HFFc6 (cell line): ENCODE data around the gene TBC1D9. TPM values are rescaled to one million over a fixed set of nuclear protein-coding genes. Genes with fewer than 3 reads are reported as not detected.
"Not testable (repeated sequence)": the region's sequence is repeated elsewhere in the genome, so short reads cannot be mapped to it uniquely, and the experiment has no call there.

Experiments used
- DNase-seq: peaks from one replicate; pipeline ENCODE4 v3.0.0-alpha.2; 2018
- H3K27ac Mint-ChIP-seq: 2 replicates; pipeline ENCODE4 v1.8.0; 2020; ENCODE audit warnings: mild to moderate bottlenecking, mixed read lengths
- H3K27me3 Mint-ChIP-seq: 2 replicates; pipeline ENCODE4 v1.8.0; 2021; ENCODE audit warnings: mild to moderate bottlenecking, moderate library complexity, mixed read lengths; ENCODE audit not compliant: insufficient read depth
- H3K36me3 Mint-ChIP-seq: 2 replicates; pipeline ENCODE4 v1.8.0; 2021; ENCODE audit warnings: low read depth, mixed read lengths
- H3K4me1 Mint-ChIP-seq: 2 replicates; pipeline ENCODE4 v1.8.0; 2020; ENCODE audit warnings: low read depth, mixed read lengths
- H3K4me3 Mint-ChIP-seq: 2 replicates; pipeline ENCODE4 v1.8.0; 2020; ENCODE audit warnings: mild to moderate bottlenecking, moderate library complexity, mixed read lengths
- H3K9me3 Mint-ChIP-seq: 2 replicates; pipeline ENCODE4 v1.8.0; 2020; ENCODE audit warnings: mild to moderate bottlenecking, mixed read lengths
- CTCF ChIP-seq: fragments of 200-600 bp; sonication (generic); IDR thresholded peaks from 2 replicates; pipeline ENCODE4 v1.5.0; 2021; ENCODE audit warnings: antibody characterized with exemption, mild to moderate bottlenecking
- total RNA-seq, 6 experiments: library from RNA; stranded (reverse); fragmentation: NEBNext Ultra II Directional; extraction: Animal tissue kit (Norgen Biotek cat#: 25700); gene quantifications; 2 replicates in 1 of 6; 3 replicates in 5 of 6; pipeline ENCODE4 v1.2.3, GENCODE V29; 2021

The TBC1D9 gene
- total RNA-seq, 6 experiments from 2014 or later, result 16.3 to 18.8 (median 18.1) TPM

GRCh38 chr4:140793291-140793690, 37.1 kb upstream of the TBC1D9 start:
- H3K4me3 Mint-ChIP-seq, result no peak overlapping the region
- peaks cover 13% of the 10 kb centered on the region; the same call in 1 of the 2 replicates for H3K4me1 Mint-ChIP-seq
- no peak for DNase-seq
- no peak overlapping the region for H3K27ac Mint-ChIP-seq
- TF ChIP-seq CTCF, result no peak
- peaks cover 10% of the 10 kb centered on the region for H3K27me3 Mint-ChIP-seq
- H3K36me3 Mint-ChIP-seq, result no peaks in the 10 kb centered on the region
- no peaks in the 10 kb centered on the region for H3K9me3 Mint-ChIP-seq

- 0 out of 2 replicates have a peak, but pooled peaks cover 4% of the 10 kb centered on the region for H3K9me3 Mint-ChIP-seq
- TF ChIP-seq CTCF, result no peak
- peaks cover 13% of the 10 kb centered on the region; the same call in 1 of the 2 replicates for H3K4me1 Mint-ChIP-seq
- no peak for DNase-seq
- peaks cover 10% of the 10 kb centered on the region; the same call in 1 of the 2 replicates for H3K27me3 Mint-ChIP-seq
- no peak overlapping the region for H3K4me3 Mint-ChIP-seq
- H3K27ac Mint-ChIP-seq, result no peak overlapping the region
- H3K36me3 Mint-ChIP-seq, result no peaks in the 10 kb centered on the region
Observed at GRCh38 chr4:140790765-140791164, 34.6 kb upstream of the TBC1D9 start.

GRCh38 chr4:140790171-140790570, 34.0 kb upstream of the TBC1D9 start:
- Mint-ChIP-seq H3K27ac (no peak overlapping the region), H3K4me3 (no peak overlapping the region), H3K27me3 (peaks cover 12% of the 10 kb centered on the region; the same call in 1 of the 2 replicates), H3K9me3 (0 out of 2 replicates have a peak, but pooled peaks cover 4% of the 10 kb centered on the region), H3K36me3 (no peaks in the 10 kb centered on the region), H3K4me1 (peaks cover 13% of the 10 kb centered on the region; the same call in 1 of the 2 replicates)
- DNase-seq, result no peak
- no peak for TF ChIP-seq CTCF

- H3K9me3 Mint-ChIP-seq, result 0 out of 2 replicates have a peak, but pooled peaks cover 4% of the 10 kb centered on the region
- H3K4me3 Mint-ChIP-seq, result no peak overlapping the region
- no peak for DNase-seq
- H3K27me3 Mint-ChIP-seq, result peaks cover 12% of the 10 kb centered on the region; the same call in 1 of the 2 replicates
- H3K4me1 Mint-ChIP-seq, result peaks cover 13% of the 10 kb centered on the region; the same call in 1 of the 2 replicates
- no peak overlapping the region for H3K27ac Mint-ChIP-seq
- no peaks in the 10 kb centered on the region for H3K36me3 Mint-ChIP-seq
- no peak for TF ChIP-seq CTCF
Observed at GRCh38 chr4:140789759-140790158, 33.6 kb upstream of the TBC1D9 start.

GRCh38 chr4:140782787-140783186, 26.6 kb upstream of the TBC1D9 start:
- H3K4me1 Mint-ChIP-seq, H3K27me3 Mint-ChIP-seq, DNase-seq, H3K27ac Mint-ChIP-seq, H3K4me3 Mint-ChIP-seq, H3K36me3 Mint-ChIP-seq, H3K9me3 Mint-ChIP-seq: not testable (repeated sequence)

- no peak for TF ChIP-seq CTCF
- no peaks in the 10 kb centered on the region for H3K4me1 Mint-ChIP-seq
- no peak overlapping the region for H3K27ac Mint-ChIP-seq
- H3K4me3 Mint-ChIP-seq, result no peak overlapping the region
- no peaks in the 10 kb centered on the region for H3K36me3 Mint-ChIP-seq
- H3K27me3 Mint-ChIP-seq, result peaks cover 2% of the 10 kb centered on the region; the same call in 1 of the 2 replicates
- no peaks in the 10 kb centered on the region for H3K9me3 Mint-ChIP-seq
- DNase-seq, result no peak
Observed at GRCh38 chr4:140781596-140781995, 25.4 kb upstream of the TBC1D9 start.
